Vagina (tissue), 2 donors: ENCODE data around the gene ASXL2.

Source experiments
- POLR2A ChIP-seq, 2 donors: fragments of 450-650 bp; IDR thresholded peaks; one replicate each; pipeline ENCODE4 v1.6.1; 2017; ENCODE audit warnings: antibody characterized with exemption in 2 of 2, mild to moderate bottlenecking in 2 of 2, moderate library complexity in 2 of 2
- POLR2AphosphoS5 ChIP-seq, 2 donors: sonication (generic); formaldehyde crosslinking; IDR thresholded peaks; one replicate each; pipeline ENCODE4 v1.9.0; 2017; ENCODE audit warnings: antibody characterized with exemption in 2 of 2, mild to moderate bottlenecking in 2 of 2, low read depth in 1 of 2; ENCODE audit not compliant: insufficient read depth in 1 of 2
- TF ChIP-seq, protein P1 (sequence below), 3 experiments: fragments of 450-650 bp in 2 of 3; fragments of 200-600 bp in 1 of 3; sonication (generic) in 1 of 3; IDR thresholded peaks; one replicate each; pipeline ENCODE4 v1.5.1; 2017 to 2019; ENCODE audit warnings: antibody characterized with exemption in 3 of 3, mild to moderate bottlenecking in 2 of 3, moderate library complexity in 2 of 3

DNA sequence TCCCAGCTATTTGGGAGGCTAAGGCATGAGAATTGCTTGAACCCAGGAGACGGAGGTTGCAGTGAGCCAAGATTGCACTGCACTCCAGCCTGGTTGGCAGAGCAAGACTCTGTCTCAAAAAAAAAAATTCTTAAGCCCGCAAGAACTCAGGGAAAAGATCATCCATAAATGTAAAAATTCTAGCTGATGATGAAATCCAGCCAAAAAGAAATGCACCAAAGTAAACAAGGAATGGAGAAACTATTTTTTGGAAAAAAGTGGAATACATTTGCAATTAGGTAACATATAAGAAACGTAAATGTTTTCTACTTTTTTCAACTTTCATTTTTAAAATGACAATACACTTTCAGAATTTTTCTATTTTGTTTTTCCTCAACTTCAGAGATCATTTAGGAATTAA is 61.3 kb downstream of the ASXL2 start:
- TF ChIP-seq, protein P1, sequence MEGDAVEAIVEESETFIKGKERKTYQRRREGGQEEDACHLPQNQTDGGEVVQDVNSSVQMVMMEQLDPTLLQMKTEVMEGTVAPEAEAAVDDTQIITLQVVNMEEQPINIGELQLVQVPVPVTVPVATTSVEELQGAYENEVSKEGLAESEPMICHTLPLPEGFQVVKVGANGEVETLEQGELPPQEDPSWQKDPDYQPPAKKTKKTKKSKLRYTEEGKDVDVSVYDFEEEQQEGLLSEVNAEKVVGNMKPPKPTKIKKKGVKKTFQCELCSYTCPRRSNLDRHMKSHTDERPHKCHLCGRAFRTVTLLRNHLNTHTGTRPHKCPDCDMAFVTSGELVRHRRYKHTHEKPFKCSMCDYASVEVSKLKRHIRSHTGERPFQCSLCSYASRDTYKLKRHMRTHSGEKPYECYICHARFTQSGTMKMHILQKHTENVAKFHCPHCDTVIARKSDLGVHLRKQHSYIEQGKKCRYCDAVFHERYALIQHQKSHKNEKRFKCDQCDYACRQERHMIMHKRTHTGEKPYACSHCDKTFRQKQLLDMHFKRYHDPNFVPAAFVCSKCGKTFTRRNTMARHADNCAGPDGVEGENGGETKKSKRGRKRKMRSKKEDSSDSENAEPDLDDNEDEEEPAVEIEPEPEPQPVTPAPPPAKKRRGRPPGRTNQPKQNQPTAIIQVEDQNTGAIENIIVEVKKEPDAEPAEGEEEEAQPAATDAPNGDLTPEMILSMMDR (IDR thresholded peaks at IDR 0.05), result no peak
- no peak for TF ChIP-seq POLR2AphosphoS5 (IDR thresholded peaks at IDR 0.05; ENCODE audit: insufficient read depth in 1 of 2, low read depth in 1 of 2)
- no peak for TF ChIP-seq POLR2A (IDR thresholded peaks at IDR 0.05)
